ENCODE data around the gene ATP5MG.
"Not testable (repeated sequence)": the region's sequence is repeated elsewhere in the genome, so short reads cannot be mapped to it uniquely, and the experiment has no call there.

The ATP5MG gene

GRCh38 chr11:118401151-118401879 is at the start of gene ATP5MG:
Gene ATP5MG (plus strand): TSS chr11:118401606. CDS start chr11:118401666, 60 bp downstream.
- DNase-seq (ENCODE audit: low spot score), result peak; percentile 95

- DNase-seq (ENCODE audit: low spot score), result no peak
These were observed 48.2 kb upstream of the ATP5MG start for GRCh38 chr11:118353084-118353710.

GRCh38 chr11:118358071-118358470 is 43.3 kb upstream of the ATP5MG start:
- DNase-seq (ENCODE audit: low spot score), result no peak

- DNase-seq (ENCODE audit: low spot score), result peak; percentile 94
These were observed 42.0 kb upstream of the ATP5MG start, which contains the start of gene UBE4A for GRCh38 chr11:118359295-118359958. Gene UBE4A (plus strand): TSS chr11:118359600. CDS start chr11:118365081, 5,481 bp downstream.

- no peak for DNase-seq (ENCODE audit: low spot score)
These were observed 36.3 kb upstream of the ATP5MG start for GRCh38 chr11:118364956-118365615.

- DNase-seq (ENCODE audit: low spot score), result no peak
These were observed 35.1 kb upstream of the ATP5MG start for GRCh38 chr11:118366287-118366686.

GRCh38 chr11:118370774-118371173 is 30.6 kb upstream of the ATP5MG start:
- no peak for DNase-seq (ENCODE audit: low spot score)

- no peak for DNase-seq (ENCODE audit: low spot score)
These were observed 28.1 kb upstream of the ATP5MG start for GRCh38 chr11:118373263-118373662.

GRCh38 chr11:118373871-118374270 is 27.5 kb upstream of the ATP5MG start:
- no peak for DNase-seq (ENCODE audit: low spot score)

- peak; percentile 80 for DNase-seq (ENCODE audit: low spot score)
These were observed 26.7 kb upstream of the ATP5MG start for GRCh38 chr11:118374729-118375128.

GRCh38 chr11:118375978-118376377 is 25.4 kb upstream of the ATP5MG start:
- DNase-seq (ENCODE audit: low spot score), result no peak

GRCh38 chr11:118379497-118379896 is 21.9 kb upstream of the ATP5MG start:
- DNase-seq (ENCODE audit: low spot score), result no peak

- no peak for DNase-seq (ENCODE audit: low spot score)
These were observed 20.8 kb upstream of the ATP5MG start for GRCh38 chr11:118380571-118380970.

- DNase-seq (ENCODE audit: low spot score), result no peak
These were observed 18.5 kb upstream of the ATP5MG start for GRCh38 chr11:118382954-118383353.

- DNase-seq (ENCODE audit: low spot score), result no peak
These were observed 17.7 kb upstream of the ATP5MG start for GRCh38 chr11:118383657-118384056.

- DNase-seq (ENCODE audit: low spot score), result no peak
These were observed 5.3 kb upstream of the ATP5MG start for GRCh38 chr11:118396097-118396501.

- no peak for DNase-seq (ENCODE audit: low spot score)
These were observed 4.0 kb upstream of the ATP5MG start for GRCh38 chr11:118397448-118397847.

GRCh38 chr11:118398791-118399559 is 2.4 kb upstream of the ATP5MG start:
- DNase-seq (ENCODE audit: low spot score), result no peak

GRCh38 chr11:118401880-118402590 is 629 bp downstream of the ATP5MG start:
- DNase-seq (ENCODE audit: low spot score), result peak; percentile 81

GRCh38 chr11:118402594-118402993 is 1.2 kb downstream of the ATP5MG start:
- DNase-seq (ENCODE audit: low spot score), result not testable (repeated sequence)

GRCh38 chr11:118406599-118407166 is 5.3 kb downstream of the ATP5MG start:
- peak; percentile 9 for DNase-seq (ENCODE audit: low spot score)
